IPS-18c (cell line): Measurements from ENCODE around the gene CRIM1.

ENCODE experiments used
- H3K4me3 ChIP-seq: 2 replicates; pipeline ENCODE4 v1.7.0; 2013; ENCODE audit warnings: low read depth, mild to moderate bottlenecking, low read length, moderate library complexity; ENCODE audit not compliant: insufficient read depth
- H3K9me3 ChIP-seq: one replicate; pipeline ENCODE4 v1.6.1; 2013; ENCODE audit warnings: mild to moderate bottlenecking, low read length, moderate library complexity; ENCODE audit not compliant: control insufficient read depth, insufficient read depth

CRIM1 gene

DNA sequence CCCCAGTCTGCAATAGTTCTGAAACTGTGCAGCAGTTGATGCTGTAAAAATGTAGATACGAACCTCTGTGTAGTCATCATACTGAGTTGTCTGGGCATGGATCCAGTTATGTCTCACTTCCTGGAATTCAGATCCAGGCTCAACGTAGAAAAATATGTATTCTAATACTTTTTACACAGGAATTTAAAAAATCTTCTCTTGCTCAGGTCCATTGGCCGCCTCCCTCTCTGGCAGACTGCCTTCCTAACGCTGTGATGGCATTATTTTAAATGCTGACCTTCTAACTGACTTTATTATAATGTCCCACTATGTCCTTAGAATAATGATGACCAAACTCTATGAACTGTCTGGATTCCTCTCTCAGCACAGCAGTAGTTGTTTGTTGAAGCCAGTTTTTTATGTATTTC lies 122.8 kb downstream of the CRIM1 start:
- H3K9me3 ChIP-seq: no peaks in the 10 kb centered on the region
- H3K4me3 ChIP-seq: no peak overlapping the region

DNA sequence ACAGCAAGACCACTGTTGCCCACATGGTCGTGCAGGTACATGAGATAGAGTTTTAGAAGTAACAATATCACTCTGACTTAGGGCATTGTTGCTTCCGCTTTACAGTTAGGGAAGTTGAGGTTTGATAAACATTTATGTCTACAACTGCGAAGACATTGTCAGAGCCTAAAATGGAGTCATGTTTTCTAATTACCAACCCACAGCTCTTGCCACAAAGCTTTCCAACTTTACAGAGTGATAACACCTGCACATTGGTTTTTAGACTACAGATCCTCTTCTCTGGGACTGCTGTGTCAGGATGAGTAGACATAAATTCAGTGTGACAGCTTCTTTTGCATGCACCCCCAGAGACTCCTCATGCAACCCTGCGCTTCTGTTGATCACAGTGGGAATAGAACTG lies 123.4 kb downstream of the CRIM1 start:
- Histone ChIP-seq H3K4me3 (no peak overlapping the region), H3K9me3 (no peaks in the 10 kb centered on the region)

DNA sequence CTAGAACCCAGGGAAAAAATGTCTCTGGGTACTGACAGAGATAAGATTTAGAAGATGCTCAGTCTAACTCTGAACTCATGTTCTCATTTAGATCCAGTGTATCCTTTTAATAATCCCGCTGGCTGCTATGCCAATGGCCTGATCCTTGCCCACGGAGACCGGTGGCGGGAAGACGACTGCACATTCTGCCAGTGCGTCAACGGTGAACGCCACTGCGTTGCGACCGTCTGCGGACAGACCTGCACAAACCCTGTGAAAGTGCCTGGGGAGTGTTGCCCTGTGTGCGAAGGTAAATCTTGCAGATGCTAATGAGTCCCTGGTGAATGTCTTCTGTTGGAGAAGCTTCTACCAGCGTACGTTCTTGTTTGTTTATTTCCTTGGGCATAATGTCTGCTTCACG lies 123.8 kb downstream of the CRIM1 start:
- Histone ChIP-seq H3K4me3 (no peak overlapping the region), H3K9me3 (no peaks in the 10 kb centered on the region)

DNA sequence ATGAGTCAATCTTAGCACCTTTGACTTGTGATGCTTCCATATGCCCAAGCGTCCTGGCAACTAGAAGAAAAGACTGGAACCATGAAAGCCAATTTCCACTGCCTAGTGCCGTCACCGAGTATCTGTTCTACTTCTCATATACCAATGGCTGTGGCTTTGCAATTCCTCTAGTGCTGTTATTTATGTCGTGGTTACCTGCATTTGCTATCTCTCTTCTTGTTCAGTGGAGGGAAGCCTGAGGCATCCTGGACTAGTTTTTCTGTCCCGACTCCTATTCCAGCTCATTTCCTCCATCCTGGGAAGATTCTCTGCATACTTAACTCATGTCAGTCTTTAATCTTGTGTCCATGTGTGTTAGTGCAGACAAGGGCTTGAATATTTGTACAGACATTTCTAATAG lies 124.5 kb downstream of the CRIM1 start:
- no peak overlapping the region for H3K4me3 ChIP-seq
- no peaks in the 10 kb centered on the region for H3K9me3 ChIP-seq

DNA sequence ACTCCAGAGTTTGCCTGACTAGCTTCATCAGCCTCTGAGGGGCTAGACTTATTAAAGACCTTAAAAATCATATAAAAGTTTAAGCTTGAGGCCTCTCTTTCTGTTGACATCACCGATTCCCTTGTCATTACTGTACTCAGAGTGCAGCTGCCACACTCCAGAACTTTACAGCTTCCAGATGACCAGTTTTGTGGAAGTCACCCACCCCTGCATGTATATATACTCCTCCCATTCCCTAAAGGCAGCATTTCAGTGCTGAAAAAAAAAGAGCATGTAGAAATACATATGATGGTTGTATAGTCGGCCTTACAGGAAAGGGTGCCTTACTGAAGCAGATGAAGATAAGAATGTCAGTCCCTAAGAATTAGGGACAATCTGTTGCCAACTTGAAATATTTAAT lies 125.1 kb downstream of the CRIM1 start:
- H3K9me3 ChIP-seq: no peaks in the 10 kb centered on the region

DNA sequence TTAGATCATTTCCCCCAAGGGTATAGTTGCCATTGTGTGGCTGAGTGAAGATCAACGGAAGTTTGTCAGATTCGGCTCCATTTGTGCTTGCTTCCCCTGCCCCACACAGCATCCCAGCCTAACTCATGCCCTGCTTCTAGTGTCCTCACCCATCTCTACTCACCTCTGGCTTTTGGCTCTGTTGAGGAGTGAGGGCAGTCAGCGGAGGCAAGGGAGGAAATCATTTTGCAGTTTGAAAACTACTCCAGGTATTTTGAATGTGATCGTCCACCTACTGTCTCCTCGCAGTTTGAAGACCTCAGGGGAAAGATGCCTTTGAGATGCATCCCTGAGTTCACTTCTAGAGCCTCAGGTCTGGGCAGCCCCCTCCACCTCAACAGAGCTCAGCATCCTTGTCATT lies 126.1 kb downstream of the CRIM1 start:
- no peak overlapping the region for H3K4me3 ChIP-seq
- no peaks in the 10 kb centered on the region for H3K9me3 ChIP-seq

More for the DNA sequence above, 125.1 kb downstream of the CRIM1 start:
- no peak overlapping the region for H3K4me3 ChIP-seq

DNA sequence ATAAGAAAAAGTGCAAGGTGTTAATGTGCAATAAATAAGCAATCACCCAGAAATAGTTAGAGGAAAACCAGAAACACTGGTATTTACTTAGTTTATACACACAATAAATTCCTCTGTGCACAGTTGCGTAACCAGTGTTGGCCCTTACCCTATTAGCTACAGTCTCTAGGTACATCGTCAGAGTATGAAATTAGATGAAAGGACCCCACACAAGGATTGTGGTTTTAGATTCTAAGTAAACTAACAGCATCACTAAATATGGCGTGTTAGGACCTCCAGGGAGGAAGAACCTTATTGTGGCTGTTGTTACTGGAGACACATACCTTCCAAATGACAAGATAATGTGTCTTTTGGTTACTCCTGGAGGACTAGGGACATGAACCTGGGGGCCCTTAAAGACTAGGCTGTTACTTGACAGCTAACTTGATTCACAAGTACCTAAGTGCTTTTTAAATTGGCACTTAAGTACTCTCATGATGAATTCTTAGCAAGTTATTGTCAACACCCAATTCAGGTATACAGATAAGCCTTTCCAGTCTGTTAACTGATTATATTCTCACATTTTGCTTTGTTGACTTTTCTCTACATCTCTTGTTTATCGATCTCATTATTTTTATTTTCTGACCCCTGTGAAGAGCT lies 127.1 kb downstream of the CRIM1 start:
- H3K4me3 ChIP-seq: no peak overlapping the region
- H3K9me3 ChIP-seq: no peaks in the 10 kb centered on the region

DNA sequence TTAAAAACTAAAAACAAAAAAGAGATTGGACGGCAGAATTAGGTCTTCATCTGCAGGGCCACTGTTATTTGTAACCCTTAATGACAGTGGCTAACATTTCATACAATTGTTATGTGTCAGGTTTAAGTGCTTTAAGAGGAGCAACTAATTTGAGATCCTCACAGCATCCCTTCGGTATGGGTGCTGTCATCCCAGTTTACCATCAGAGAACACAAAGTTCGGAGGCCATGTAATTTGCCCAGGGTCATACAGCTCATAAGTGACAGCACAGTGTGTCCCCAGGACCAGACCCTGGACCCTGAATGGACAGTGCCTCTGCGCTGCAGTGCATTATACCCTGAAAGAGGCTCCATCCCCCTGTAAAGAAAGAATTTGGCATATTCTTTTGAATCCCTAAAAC lies 127.7 kb downstream of the CRIM1 start:
- Histone ChIP-seq H3K9me3 (no peaks in the 10 kb centered on the region), H3K4me3 (no peak overlapping the region)

DNA sequence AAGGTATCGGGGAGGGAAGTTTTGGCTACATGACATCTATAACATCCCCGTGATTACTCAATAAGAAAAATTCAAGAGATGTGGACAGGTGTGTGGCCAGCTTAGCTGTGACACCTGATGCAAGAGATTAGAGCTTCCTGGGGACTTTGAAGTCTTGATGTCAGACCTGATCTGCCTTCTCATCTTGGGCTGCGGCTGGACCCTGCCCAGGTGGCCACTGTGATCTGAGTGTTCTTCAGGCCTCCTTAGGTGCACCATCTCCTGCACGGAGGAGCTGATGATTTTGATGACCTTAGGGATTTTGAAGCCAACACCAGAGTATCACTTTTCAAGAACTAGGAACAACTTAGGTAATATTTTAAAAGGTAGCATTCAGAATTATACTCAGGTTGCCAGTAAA lies 128.9 kb downstream of the CRIM1 start:
- Histone ChIP-seq H3K9me3 (no peaks in the 10 kb centered on the region), H3K4me3 (no peak overlapping the region)

DNA sequence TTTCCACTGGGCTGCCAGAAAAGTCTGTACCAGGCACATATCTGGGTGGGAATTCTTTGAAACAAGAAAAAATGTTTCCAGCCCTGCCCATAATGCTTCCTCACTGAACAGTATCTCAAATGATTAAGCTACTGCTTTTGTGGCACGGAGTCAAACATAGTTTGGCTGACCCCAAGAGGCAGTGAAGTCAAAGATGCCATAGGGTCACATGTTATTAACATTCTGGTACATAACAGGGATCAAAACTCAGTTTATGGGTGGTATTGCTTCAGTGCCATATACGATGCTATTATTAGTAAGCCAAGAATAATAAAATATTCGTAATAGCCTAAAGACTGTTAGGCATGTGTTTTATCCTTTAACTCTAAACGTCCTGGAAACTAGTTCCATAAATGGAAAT lies 129.9 kb downstream of the CRIM1 start:
- Histone ChIP-seq H3K9me3 (no peaks in the 10 kb centered on the region), H3K4me3 (no peak overlapping the region)

DNA sequence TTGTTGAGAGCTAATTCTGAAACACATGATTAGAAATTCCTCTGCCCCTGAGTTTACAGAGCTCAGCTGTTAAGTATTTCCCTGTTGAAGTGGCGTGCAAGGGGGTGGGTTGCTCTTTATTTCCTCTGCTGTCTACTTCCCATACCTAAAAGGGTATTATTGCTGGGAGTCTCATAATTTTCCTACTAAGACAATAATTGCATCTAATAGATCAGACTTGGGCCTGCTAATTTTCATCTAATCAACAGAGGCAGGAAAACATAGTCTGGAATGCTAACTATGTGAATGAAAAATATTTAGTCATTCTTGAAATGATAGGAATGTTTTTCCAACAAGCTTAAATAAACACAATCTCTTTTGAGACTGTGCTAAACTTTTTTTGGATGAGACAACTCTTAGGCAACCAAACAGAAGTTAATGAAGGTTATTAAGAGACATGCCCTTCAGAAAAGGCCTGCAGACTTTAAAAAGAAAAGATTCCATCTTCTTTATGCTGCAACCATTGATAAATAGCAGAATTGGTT lies 131.0 kb downstream of the CRIM1 start:
- H3K4me3 ChIP-seq: no peak overlapping the region
- H3K9me3 ChIP-seq: no peaks in the 10 kb centered on the region

DNA sequence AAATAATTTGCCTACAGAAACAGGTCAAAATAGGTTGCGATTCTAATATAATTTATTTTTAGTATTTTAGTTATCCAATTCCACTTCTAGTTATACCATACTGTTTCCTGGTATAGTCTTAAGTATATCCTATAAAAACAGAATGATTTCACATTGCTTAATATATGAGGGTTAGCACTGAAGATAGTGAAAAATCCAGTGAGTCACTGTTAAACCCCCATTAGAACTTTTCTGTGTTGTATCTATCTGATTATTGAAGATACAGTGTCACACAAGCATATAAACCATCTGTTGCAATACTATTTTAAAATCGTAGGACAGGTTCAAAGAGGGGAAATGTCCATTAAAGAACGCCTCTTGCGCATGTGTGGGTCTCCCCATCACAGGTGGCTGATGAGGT lies 132.4 kb downstream of the CRIM1 start:
- Histone ChIP-seq H3K9me3 (no peaks in the 10 kb centered on the region), H3K4me3 (no peak overlapping the region)

DNA sequence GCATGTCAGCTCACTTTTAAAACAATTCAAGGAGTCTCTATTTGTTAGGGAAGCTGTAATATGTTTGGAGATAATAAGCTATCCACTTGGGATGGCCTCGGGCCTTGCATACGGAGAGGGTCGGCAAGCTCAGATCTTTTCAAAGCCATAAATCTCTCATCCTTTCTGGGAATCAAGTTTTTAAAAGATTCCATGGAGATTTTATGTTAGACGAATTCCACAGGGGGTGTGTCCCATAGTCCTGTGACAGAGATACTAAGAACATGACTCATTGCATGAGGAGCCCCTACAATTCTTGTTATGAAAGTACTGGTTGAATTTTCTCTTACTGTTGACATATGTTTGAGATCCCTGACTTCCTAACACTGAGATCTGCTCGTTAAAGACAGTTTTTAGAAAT lies 133.7 kb downstream of the CRIM1 start:
- no peak overlapping the region for H3K4me3 ChIP-seq
- no peaks in the 10 kb centered on the region for H3K9me3 ChIP-seq

DNA sequence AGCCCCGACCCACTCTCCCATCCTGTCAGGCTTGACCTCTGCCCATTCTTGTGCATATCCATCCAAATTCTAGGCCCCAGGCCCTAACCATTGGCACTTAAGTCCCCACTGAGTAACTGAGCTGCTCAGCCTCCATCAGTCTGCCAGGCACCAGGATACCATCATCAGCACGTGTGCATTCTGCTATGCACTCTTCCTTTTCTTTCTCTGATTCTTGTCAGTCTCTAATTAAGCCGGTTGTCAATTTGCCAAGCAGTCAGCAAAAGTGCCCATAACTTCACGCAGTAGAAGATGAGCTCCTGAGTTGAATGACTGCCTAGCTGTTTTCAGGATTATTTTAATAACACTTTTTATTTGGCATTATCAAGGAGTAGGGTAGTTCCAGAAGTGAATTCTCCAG lies 135.2 kb downstream of the CRIM1 start:
- no peak overlapping the region for H3K4me3 ChIP-seq
- H3K9me3 ChIP-seq: no peaks in the 10 kb centered on the region

DNA sequence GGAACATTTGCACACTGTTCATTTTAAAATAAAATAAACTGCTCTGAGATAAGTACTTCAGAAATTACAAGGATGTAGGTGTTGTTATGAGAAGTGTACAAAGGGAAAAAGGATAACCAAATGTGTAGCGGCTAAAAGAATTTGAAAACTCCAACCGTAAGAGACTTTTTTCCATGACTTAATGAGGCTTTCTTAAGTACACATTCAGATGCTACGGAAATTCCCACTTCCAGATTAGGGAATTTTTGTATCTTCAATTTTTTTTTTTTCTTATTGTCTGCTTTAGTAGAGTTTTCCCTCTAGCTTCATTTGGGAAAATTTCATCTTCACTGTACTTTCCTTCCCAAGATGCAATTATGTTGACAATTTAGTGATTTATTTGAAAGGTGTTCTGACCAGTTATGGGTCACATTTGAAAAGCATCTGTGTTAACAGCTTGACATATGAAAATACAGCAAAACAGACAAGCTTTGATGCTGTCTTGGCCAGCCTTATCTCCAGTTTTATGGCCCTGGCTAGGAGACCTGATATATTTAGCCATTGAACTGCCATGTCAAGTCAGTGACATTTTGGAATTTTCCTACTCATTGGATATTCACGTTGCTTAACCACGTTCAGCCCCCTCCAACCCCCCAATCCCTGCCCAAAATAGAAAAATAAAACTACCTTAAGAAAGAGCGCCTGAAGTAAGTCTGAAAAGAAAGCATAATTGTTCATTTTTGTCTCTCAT lies 136.8 kb downstream of the CRIM1 start:
- H3K4me3 ChIP-seq: no peak overlapping the region
- H3K9me3 ChIP-seq: no peaks in the 10 kb centered on the region

DNA sequence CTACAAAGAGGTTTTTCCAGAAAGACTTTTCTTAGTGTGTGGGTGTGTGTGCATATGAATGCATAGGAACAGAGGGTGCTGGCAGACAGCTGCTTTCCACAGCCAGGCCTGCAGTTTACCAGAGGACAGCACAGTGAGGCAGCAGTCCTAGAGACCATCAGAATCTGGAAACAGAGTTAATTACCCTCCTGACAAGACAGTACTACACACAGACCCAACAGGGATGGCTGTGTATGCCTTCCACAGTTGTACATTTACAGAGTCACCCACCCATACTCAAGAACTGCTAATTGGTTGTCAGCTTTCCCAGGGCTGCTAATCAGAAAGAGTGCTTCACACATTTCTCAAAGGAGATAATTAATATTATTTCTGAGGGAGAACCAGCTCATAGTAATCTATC lies 137.7 kb downstream of the CRIM1 start:
- no peak overlapping the region for H3K4me3 ChIP-seq
- H3K9me3 ChIP-seq: no peaks in the 10 kb centered on the region

DNA sequence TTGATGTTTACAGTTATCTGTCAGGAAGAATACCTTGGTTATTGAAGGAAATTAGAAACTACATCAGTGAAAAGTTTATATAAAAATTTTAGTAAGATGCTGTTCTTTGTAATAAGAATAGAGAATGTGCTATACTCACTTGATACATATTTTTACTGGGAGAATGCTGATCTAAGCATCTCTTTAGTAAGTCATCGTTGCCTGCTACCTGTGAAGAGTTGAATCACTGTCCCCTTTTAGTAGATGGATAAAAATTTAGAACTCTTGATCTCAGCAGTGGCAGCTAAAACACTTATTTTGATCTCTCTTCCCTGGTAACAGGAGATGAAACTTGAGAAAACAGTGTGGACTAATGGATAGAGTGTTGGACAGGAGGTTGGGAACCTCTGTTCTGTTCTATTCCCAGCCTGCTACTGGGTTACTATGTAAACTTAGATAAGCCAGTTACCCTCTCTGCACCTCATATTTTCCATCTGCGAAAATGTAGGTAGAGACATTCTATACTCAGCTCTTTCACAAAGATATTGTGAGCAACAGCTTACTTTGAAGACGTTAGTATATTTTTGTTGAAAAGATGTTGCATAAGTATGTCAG lies 142.1 kb downstream of the CRIM1 start:
- H3K9me3 ChIP-seq: no peaks in the 10 kb centered on the region
- no peak overlapping the region for H3K4me3 ChIP-seq

DNA sequence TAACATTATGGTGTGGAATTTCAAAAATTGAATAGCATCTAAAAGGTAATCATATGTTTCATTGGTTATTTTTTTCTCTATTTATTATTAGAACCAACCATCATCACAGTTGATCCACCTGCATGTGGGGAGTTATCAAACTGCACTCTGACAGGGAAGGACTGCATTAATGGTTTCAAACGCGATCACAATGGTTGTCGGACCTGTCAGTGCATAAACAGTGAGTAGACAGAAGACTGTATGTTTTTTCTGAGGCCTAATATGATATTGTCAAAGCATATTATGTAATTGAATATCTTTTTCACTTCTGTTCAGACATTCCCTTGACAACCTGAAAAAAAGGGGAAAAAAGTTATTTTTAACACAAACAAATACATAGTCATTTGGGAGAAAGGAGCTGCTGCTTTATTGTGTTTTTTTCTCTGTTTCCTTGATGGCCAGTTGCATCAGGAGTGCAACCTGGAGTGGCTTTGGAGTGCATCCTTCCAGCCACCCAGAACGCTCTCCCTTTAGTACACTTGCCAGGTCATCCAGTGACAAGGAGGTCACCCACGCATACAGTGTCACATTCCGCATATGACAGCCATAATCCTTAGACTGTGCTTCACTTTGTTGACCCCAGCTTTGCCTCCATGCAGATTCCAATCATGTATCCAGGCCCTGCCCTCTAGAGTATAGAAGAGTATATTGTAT lies 143.7 kb downstream of the CRIM1 start:
- Histone ChIP-seq H3K9me3 (no peaks in the 10 kb centered on the region), H3K4me3 (no peak overlapping the region)
